OCI-LY3 (cell line): ENCODE results near the gene PAXIP1.

Experiments used
- CTCF ChIP-seq: fragments of 200-600, 300-600 bp; sonication (generic); IDR thresholded peaks from 2 replicates; pipeline ENCODE4 v1.5.1; 2014; ENCODE audit warnings: antibody characterized with exemption, low read length, low read depth
- EZH2phosphoT487 ChIP-seq: fragments of 200-600 bp; shearing (Covaris generic); IDR thresholded peaks from 2 replicates; pipeline ENCODE4 v1.6.1; 2018; ENCODE audit warnings: antibody characterized with exemption, mixed run types, low read depth

- TF ChIP-seq CTCF (no peak), EZH2phosphoT487 (no peak)
Measured at GRCh38 chr7:155003092-155003375, at the start of gene PAXIP1.
